Mucosa of descending colon (tissue), 3 donors: ENCODE results near the gene SIRPB1. TPM values are rescaled to one million over a fixed set of nuclear protein-coding genes. Genes with fewer than 3 reads are reported as not detected.

Source experiments
- ATAC-seq: fragments of 200-7000 bp; cut with Tn5 transposase; one replicate; pipeline ENCODE4 v1.9.1; 2020; ENCODE audit warnings: mild to moderate bottlenecking, moderate library complexity
- DNase-seq, 3 donors: peaks; one replicate each; pipeline ENCODE4 v3.0.0-alpha.2; 2020
- H3K36me3 ChIP-seq: fragments of 200-600 bp; one replicate; pipeline ENCODE4 v1.8.0; 2021; ENCODE audit warnings: low read depth, mild to moderate bottlenecking
- H3K4me1 ChIP-seq: fragments of 200-600 bp; one replicate; pipeline ENCODE4 v1.8.0; 2021; ENCODE audit warnings: low read depth, mild to moderate bottlenecking
- H3K4me3 ChIP-seq: fragments of 200-600 bp; one replicate; pipeline ENCODE4 v1.8.0; 2021; ENCODE audit warnings: mild to moderate bottlenecking
- H3K9me3 ChIP-seq: fragments of 200-600 bp; one replicate; pipeline ENCODE4 v1.8.0; 2021; ENCODE audit warnings: mild to moderate bottlenecking
- intact Hi-C, 2 donors: fragments of 100-400 bp; cut with DNase I in 1 of 2; cut with micrococcal nuclease in 1 of 2; formaldehyde crosslinking; loops; one replicate each; pipeline versions ENCODE4 v1.11.0 to v1.11.1; 2022; cut with DNase I, micrococcal nuclease
- long read RNA-seq, 2 donors: library from polyadenylated mRNA; unstranded; transcript quantifications; one replicate each; pipeline ENCODE4 v2.0.0, GENCODE V29; 2019 to 2021
- total RNA-seq, 3 donors: library from RNA; stranded (reverse); fragmentation: NEBNext Ultra II Directional in 2 of 3; extraction: Animal tissue kit (Norgen Biotek cat#: 25700) in 2 of 3; gene quantifications; one replicate each; pipeline versions ENCODE4 v1.2.1 to v1.2.4, GENCODE V29; 2021 to 2023
- TF ChIP-seq, protein P1 (sequence below): fragments of 200-600 bp; IDR thresholded peaks from one replicate; pipeline ENCODE4 v1.8.0; 2022; ENCODE audit warnings: antibody characterized with exemption, mild to moderate bottlenecking
- donor health status: DM: no; HTN: no; CAD: no; lungs with moderate emphysema.
- donor health status: DM: no; HTN: no; CAD: no.
- donor health status: DM: no; HTN: yes; CAD: no.

Gene SIRPB1
- total RNA-seq: 1 to 10 TPM in 2 of 3 donors, not detected in 1; 6.0 to 8.3 TPM
- long read RNA-seq, donor 1: 0 reads
- long read RNA-seq, donor 2: 0 reads

DNA sequence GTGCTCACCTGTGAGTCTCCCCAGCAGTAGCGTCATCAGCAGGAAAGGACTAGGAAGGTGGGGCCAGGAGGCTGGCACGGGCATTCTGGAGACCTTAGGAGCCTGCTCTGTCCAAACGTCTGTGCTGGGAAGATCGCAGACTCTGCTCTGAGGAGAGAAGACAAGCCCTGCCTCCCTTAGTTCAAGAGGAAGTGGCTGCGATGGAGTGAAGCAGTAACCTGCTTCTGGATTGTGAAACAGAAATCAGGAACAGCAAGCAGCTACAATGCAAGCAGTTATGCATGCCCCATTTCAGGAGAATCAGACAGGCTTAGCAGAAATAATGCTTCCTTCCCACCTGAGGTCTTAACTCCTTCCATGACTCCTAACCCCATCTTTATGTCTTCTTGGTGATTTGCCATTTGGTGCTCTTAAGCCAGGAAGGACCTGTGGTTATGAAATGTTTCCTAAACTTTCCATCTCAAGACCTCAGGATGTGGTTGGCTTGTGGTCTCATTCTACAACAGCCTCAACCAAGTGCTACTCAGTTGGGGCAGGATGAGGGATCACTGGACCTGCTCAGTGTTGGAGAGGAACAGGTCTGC is at the start of gene SIRPB1:
Gene SIRPB1, minus strand, starts transcription at position 149 of the 584 bp plus-strand sequence. Its CDS starts 65 bp downstream, at position 84.
- no peak within 1 kb of the TSS for H3K4me3 ChIP-seq
- DNase-seq (peak in 1 of 3 donors; percentile 29), ATAC-seq (peak; percentile 55)
- intact Hi-C loops: no loop called here
- no peaks in the 10 kb centered on the region for H3K36me3 ChIP-seq
- H3K4me1 ChIP-seq: no peaks in the 10 kb centered on the region
- no peaks in the 10 kb centered on the region for H3K9me3 ChIP-seq
- TF ChIP-seq, protein P1, sequence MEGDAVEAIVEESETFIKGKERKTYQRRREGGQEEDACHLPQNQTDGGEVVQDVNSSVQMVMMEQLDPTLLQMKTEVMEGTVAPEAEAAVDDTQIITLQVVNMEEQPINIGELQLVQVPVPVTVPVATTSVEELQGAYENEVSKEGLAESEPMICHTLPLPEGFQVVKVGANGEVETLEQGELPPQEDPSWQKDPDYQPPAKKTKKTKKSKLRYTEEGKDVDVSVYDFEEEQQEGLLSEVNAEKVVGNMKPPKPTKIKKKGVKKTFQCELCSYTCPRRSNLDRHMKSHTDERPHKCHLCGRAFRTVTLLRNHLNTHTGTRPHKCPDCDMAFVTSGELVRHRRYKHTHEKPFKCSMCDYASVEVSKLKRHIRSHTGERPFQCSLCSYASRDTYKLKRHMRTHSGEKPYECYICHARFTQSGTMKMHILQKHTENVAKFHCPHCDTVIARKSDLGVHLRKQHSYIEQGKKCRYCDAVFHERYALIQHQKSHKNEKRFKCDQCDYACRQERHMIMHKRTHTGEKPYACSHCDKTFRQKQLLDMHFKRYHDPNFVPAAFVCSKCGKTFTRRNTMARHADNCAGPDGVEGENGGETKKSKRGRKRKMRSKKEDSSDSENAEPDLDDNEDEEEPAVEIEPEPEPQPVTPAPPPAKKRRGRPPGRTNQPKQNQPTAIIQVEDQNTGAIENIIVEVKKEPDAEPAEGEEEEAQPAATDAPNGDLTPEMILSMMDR: no peak

DNA sequence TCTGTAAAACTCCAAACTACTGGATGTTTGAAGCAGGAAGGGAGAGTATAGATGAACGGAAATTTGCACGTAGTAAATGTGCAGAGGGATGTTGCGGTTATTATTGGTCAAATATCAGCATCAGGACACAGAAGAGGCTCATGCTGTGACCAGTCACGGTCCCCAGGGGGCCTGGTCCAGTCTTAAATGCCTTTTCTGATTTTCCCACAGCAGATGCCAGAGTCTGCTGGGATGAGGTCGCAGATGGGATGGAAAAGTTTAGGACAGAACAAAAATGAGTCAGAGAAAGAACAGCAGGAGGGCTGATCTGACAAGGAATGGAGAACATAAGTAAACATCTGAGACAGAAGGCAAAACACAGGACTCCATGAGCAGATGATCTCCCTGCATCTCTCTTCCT is 49.5 kb upstream of the SIRPB1 start:
- intact Hi-C loops: no loop called here
- ATAC-seq: no peak

DNA sequence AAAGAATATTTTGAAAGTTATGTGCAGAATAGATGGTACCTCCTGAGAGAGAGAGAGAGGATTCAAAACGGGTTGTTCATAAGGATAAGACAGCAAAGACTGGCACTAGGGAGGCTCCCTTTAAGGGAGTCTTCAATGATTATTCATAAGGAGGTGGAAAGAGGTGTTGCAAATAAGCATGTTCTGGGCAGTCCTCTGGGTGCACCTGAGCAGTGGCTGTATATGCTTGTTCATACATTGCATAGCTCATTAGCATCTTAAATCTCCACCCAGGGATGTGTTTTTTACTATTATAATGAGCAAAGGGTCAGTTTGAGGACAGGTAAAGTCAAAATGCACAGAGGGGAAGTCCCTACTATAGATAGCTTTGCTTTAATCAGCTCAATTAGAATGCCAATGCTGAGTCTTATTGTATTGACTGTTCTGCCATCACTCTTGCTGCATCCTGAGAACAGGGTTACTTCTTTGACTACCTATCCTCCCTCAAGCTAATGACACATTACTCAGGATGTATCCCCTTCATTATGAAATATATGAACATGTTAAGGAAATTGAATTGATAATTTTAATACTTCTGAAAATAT is 47.8 kb upstream of the SIRPB1 start:
- Histone ChIP-seq H3K4me1 (no peaks in the 10 kb centered on the region), H3K4me3 (no peak overlapping the region), H3K36me3 (no peaks in the 10 kb centered on the region), H3K9me3 (no peaks in the 10 kb centered on the region)
- TF ChIP-seq, protein P1: no peak
- intact Hi-C loops: no loop called here
- DNase-seq (no peak), ATAC-seq (no peak)

More for the DNA sequence above, 49.5 kb upstream of the SIRPB1 start:
- Histone ChIP-seq H3K9me3 (no peaks in the 10 kb centered on the region), H3K36me3 (no peaks in the 10 kb centered on the region), H3K4me1 (no peaks in the 10 kb centered on the region), H3K4me3 (no peak overlapping the region)
- TF ChIP-seq, protein P1: no peak
- no peak for DNase-seq

DNA sequence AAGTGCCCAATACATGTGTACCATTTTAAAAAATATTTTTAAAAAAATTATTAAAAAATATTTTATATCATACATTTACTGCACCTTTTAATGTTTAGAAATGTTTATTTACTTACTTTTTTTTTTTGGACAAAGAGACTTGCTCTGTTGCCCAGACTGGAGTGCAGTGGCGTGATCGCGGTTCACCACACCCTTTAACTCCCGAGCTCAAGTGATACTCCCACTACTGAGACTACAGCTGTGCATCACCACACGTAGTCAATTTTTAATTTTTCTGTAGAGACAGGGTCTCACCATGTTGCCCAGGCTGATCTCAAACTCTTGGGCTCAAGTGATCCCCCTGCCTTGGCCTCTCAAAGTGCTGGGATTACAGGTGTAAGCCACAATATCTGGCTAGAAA is 47.0 kb upstream of the SIRPB1 start:
- H3K4me1 ChIP-seq: no peaks in the 10 kb centered on the region
- DNase-seq (no peak), ATAC-seq (no peak)
- H3K4me3 ChIP-seq: no peak overlapping the region
- no peaks in the 10 kb centered on the region for H3K9me3 ChIP-seq
- intact Hi-C loops: no loop called here
- H3K36me3 ChIP-seq: no peaks in the 10 kb centered on the region
- TF ChIP-seq, protein P1: no peak

DNA sequence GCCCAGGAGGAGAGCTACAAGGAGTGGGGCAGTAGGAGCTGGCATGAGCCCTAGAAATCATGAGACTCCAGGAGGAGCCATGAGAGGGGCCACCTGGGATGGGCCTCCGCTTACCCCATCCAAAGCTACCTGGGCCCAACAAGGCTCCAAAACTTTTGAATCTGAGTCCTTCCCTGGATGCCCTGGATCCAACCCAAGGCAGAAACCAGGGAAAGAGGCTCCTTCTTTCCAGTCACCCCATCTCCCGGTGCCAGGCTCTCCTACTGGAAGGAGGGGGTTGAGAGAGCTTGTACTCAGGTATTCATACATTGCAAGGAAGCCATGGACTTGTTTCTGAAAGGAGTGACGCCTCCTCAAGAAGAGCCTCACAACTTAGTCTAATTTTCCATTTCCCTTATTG is 45.5 kb upstream of the SIRPB1 start:
- Histone ChIP-seq H3K9me3 (no peaks in the 10 kb centered on the region), H3K4me3 (no peak overlapping the region), H3K4me1 (no peaks in the 10 kb centered on the region), H3K36me3 (no peaks in the 10 kb centered on the region)
- TF ChIP-seq, protein P1: no peak
- intact Hi-C loops: no loop called here
- DNase-seq: no peak
- no peak for ATAC-seq
